HepG2 (cell line): ENCODE results near the gene RPTOR. TPM values are rescaled to one million over a fixed set of nuclear protein-coding genes. Genes with fewer than 3 reads are reported as not detected.

Source experiments
- ATAC-seq: fragments of 200-7000 bp; cut with Tn5 transposase; 3 replicates; pipeline ENCODE4 v1.9.1; 2020; ENCODE audit warnings: mild to moderate bottlenecking, moderate library complexity
- BruUV-seq: library from RNA; stranded (reverse); fragments of 400-500 nt; replicated peaks from 2 replicates; lab custom pipeline; 2021; lab: Mats Ljungman, UMichigan
- CTCF ChIA-PET: fragments of 300-600 bp; formaldehyde crosslinking; extraction: SDS; loops from one replicate; lab custom pipeline; 2021; ENCODE audit warnings: low total read pairs, inconsistent platforms, low intra/inter-chr PET ratio; lab: Yijun Ruan, JAX
- POLR2A ChIA-PET: fragments of 350-600 bp; sonication (Branson Sonifier 250); formaldehyde crosslinking; loops from one replicate; lab custom pipeline; 2020; ENCODE audit warnings: antibody characterized with exemption, inconsistent platforms; lab: Yijun Ruan, JAX
- DNase-seq: peaks from one replicate; pipeline ENCODE4 v3.0.0-alpha.2; 2015; ENCODE audit warnings: low spot score
- FAIRE-seq: peaks from 3 replicates; lab custom pipeline; 2011; peaks lifted over from hg19 to GRCh38; lab: Jason Lieb, UNC
- H2AFZ ChIP-seq: one replicate; pipeline ENCODE4 v1.6.1; 2011; ENCODE audit warnings: low read length, inconsistent platforms
- H3K27ac ChIP-seq: fragments of 300-600 bp; 3 replicates; pipeline ENCODE4 v1.8.0; 2011; ENCODE audit warnings: mixed run types, mild to moderate bottlenecking, mixed read lengths, low read length, inconsistent platforms; ENCODE audit not compliant: insufficient read depth; ENCODE audit errors: extremely low read length
- H3K27me3 ChIP-seq, 2 experiments: fragments of 200-600 bp in 1 of 2; 2 replicates in 1 of 2; 3 replicates in 1 of 2; pipeline versions ENCODE4 v1.6.0 to v1.8.0; 2011; ENCODE audit warnings: low read length in 2 of 2, mild to moderate bottlenecking in 2 of 2, moderate library complexity in 2 of 2, inconsistent platforms in 1 of 2; ENCODE audit not compliant: insufficient read depth in 2 of 2, control insufficient read depth in 1 of 2
- H3K36me3 ChIP-seq, 2 experiments: fragments of 200-600 bp in 1 of 2; replicated peaks in 1 of 2; 2 replicates in 1 of 2; 3 replicates in 1 of 2; pipeline versions ENCODE4 v1.5.1 to v1.8.0; 2011; ENCODE audit warnings: low read length in 2 of 2, inconsistent platforms in 1 of 2; ENCODE audit not compliant: insufficient read depth in 2 of 2, control insufficient read depth in 1 of 2
- H3K4me1 ChIP-seq: 2 replicates; pipeline ENCODE4 v1.5.1; 2012; ENCODE audit warnings: low read length, inconsistent platforms; ENCODE audit not compliant: insufficient read depth
- H3K4me2 ChIP-seq: 2 replicates; pipeline ENCODE4 v1.6.0; 2011; ENCODE audit warnings: low read depth, low read length, inconsistent platforms
- H3K4me3 ChIP-seq, 3 experiments: fragments of 200-600 bp in 1 of 3; sonication (generic), shearing (Covaris generic) in 1 of 3; replicated peaks in 1 of 3; 2 replicates each; pipeline ENCODE4 v1.5.1; 2011 to 2016; ENCODE audit warnings: low read length in 3 of 3, inconsistent platforms in 2 of 3, low read depth in 2 of 3, mild to moderate bottlenecking in 2 of 3, control low read depth in 1 of 3, mixed read lengths in 1 of 3; ENCODE audit not compliant: insufficient read depth in 1 of 3
- H3K79me2 ChIP-seq: one replicate; pipeline ENCODE4 v1.6.1; 2011; ENCODE audit warnings: low read length, inconsistent platforms; ENCODE audit not compliant: insufficient read depth
- H3K9ac ChIP-seq: 2 replicates; pipeline ENCODE4 v1.6.0; 2011; ENCODE audit warnings: mild to moderate bottlenecking, low read depth, low read length, inconsistent platforms; ENCODE audit not compliant: insufficient read depth
- H3K9me3 ChIP-seq: 2 replicates; pipeline ENCODE4 v1.5.1; 2012; ENCODE audit warnings: mild to moderate bottlenecking, low read length
- H4K20me1 ChIP-seq: 2 replicates; pipeline ENCODE4 v1.6.0; 2011; ENCODE audit warnings: inconsistent platforms, mild to moderate bottlenecking, low read length, moderate library complexity; ENCODE audit not compliant: insufficient read depth
- PTBP1 ChIP-seq: fragments of 200-400 bp; formaldehyde crosslinking; IDR thresholded peaks from 2 replicates; pipeline ENCODE4 v1.6.1; 2018; ENCODE audit warnings: low read length, low read depth; ENCODE audit not compliant: poor library complexity, severe bottlenecking
- WGBS: methylation state at CpG from one replicate; pipeline ENCODE4 v1.1.6; 2017; ENCODE audit warnings: low lambda C conversion rate; 5-methylcytosine and 5-hydroxymethylcytosine counted together
- in situ Hi-C: cut with HindIII; loops from 2 replicates; pipeline ENCODE4 v1.10.0; 2017; ENCODE audit warnings: low pct_unique_long_range_greater_than_20kb; ENCODE audit not compliant: extremely low pct_ligation_motif_present
- intact Hi-C: fragments of 100-400 bp; cut with micrococcal nuclease; formaldehyde crosslinking; loops from one replicate; pipeline ENCODE4 v1.10.0; 2022; ENCODE audit not compliant: unreplicated experiment
- polyA plus RNA-seq, 8 experiments: library from polyadenylated mRNA; depleted of rRNA in 3 of 8; stranded (reverse) in 7 of 8; unstranded in 1 of 8; fragments of >200 nt; fragmentation: Illumina TruSeq in 4 of 8; extraction: Trizol in 4 of 8; gene quantifications; 2 replicates each; pipeline versions ENCODE4 v1.2.1 to v1.2.3, GENCODE V29; 2011 to 2016; ENCODE audit warnings: low read depth in 4 of 8, missing spikeins in 1 of 8, mixed read lengths in 1 of 8; ENCODE audit not compliant: insufficient read depth in 1 of 8
- total RNA-seq, 5 experiments: library from RNA; depleted of rRNA; stranded (reverse); fragments of >200 nt; fragmentation: Illumina TruSeq; extraction: Trizol; gene quantifications; 2 replicates each; pipeline ENCODE4 v1.2.3, GENCODE V29; 2016; ENCODE audit warnings: low read depth in 1 of 5
- TF ChIP-seq, protein P1 (sequence below): sonication (generic); formaldehyde crosslinking; IDR thresholded peaks from 2 replicates; pipeline ENCODE4 v1.4.0; 2020; ENCODE audit warnings: mild to moderate bottlenecking, missing genetic modification reagents
- TF ChIP-seq, protein P2 (sequence below): fragments of 450-650 bp; IDR thresholded peaks from 2 replicates; pipeline ENCODE4 v1.6.1; 2016
- TF ChIP-seq, protein P3 (sequence below): sonication (generic); formaldehyde crosslinking; IDR thresholded peaks from 2 replicates; pipeline ENCODE4 v1.5.0; 2020; ENCODE audit warnings: missing genetic modification reagents, mild to moderate bottlenecking, borderline replicate concordance

Gene RPTOR
- total and polyA plus RNA-seq, 2 of the 13 experiments (the other 11 are each of a cell fraction or from before 2014, with no cell fraction given), result 6.6 to 25.3 TPM

DNA sequence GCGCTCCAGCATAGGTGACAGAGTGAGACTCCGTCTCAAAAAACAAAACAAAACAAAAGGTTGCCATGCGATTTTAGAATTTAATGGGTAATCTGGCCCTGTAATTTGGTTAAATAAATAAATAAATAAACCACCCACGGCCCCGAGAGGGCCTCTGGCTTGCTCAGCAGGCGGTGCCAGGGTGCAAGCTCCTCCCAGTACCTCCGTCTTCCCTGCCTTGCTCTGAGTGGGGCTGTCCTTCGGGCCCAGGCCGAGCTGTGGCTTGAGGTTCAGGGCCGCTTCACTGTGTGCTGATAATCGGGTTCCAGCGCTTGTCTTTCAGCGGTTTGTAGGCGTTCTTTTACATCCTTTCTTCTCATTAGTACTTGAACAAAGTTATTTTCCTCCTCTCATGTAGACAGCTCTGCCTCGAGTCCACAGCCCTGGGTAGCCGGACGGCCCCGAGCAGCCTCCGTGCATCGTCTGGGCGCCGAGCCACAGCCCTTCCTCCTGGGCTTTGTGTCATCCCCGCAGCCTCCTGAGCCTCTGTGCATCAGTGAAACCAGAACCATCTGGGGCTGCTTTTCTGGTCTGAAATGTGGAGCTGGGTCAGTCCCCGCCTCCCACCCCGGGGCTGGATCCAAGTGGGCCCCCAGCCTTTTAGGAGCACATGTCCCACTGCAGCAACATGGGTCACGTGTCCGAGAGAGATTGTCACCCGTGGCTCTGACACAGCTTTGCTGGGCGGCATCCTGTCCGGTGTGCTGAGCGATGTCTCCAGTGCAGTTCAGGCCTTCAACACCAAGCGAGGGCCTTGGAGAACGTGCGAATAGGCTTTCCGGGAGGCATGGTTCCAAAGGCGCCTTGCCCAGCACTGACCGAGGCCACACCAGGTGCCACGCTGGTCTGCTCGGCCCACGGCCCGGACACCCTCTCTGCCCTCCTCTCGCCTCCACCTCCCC lies 289.6 kb downstream of the RPTOR start:
- BruUV-seq, result no TSS peak
- no peak overlapping the region for H3K4me2 ChIP-seq
- intact Hi-C loops (no loop called here), in situ Hi-C loops (no loop called here)
- TF ChIP-seq, protein P1, sequence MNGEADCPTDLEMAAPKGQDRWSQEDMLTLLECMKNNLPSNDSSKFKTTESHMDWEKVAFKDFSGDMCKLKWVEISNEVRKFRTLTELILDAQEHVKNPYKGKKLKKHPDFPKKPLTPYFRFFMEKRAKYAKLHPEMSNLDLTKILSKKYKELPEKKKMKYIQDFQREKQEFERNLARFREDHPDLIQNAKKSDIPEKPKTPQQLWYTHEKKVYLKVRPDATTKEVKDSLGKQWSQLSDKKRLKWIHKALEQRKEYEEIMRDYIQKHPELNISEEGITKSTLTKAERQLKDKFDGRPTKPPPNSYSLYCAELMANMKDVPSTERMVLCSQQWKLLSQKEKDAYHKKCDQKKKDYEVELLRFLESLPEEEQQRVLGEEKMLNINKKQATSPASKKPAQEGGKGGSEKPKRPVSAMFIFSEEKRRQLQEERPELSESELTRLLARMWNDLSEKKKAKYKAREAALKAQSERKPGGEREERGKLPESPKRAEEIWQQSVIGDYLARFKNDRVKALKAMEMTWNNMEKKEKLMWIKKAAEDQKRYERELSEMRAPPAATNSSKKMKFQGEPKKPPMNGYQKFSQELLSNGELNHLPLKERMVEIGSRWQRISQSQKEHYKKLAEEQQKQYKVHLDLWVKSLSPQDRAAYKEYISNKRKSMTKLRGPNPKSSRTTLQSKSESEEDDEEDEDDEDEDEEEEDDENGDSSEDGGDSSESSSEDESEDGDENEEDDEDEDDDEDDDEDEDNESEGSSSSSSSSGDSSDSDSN (CRISPR knock-in tag), result no peak
- TF ChIP-seq, protein P2, sequence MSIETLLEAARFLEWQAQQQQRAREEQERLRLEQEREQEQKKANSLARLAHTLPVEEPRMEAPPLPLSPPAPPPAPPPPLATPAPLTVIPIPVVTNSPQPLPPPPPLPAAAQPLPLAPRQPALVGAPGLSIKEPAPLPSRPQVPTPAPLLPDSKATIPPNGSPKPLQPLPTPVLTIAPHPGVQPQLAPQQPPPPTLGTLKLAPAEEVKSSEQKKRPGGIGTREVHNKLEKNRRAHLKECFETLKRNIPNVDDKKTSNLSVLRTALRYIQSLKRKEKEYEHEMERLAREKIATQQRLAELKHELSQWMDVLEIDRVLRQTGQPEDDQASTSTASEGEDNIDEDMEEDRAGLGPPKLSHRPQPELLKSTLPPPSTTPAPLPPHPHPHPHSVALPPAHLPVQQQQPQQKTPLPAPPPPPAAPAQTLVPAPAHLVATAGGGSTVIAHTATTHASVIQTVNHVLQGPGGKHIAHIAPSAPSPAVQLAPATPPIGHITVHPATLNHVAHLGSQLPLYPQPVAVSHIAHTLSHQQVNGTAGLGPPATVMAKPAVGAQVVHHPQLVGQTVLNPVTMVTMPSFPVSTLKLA, result peak; percentile 17; the same call in 1 of the 2 replicates
- TF ChIP-seq, protein P3, sequence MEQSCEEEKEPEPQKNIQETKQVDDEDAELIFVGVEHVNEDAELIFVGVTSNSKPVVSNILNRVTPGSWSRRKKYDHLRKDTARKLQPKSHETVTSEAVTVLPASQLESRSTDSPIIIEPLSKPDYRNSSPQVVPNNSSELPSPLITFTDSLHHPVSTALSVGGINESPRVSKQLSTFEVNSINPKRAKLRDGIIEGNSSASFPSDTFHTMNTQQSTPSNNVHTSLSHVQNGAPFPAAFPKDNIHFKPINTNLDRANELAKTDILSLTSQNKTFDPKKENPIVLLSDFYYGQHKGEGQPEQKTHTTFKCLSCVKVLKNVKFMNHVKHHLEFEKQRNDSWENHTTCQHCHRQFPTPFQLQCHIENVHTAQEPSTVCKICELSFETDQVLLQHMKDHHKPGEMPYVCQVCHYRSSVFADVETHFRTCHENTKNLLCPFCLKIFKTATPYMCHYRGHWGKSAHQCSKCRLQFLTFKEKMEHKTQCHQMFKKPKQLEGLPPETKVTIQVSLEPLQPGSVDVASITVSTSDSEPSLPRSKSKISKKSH (CRISPR knock-in tag), result no peak
- peak; percentile 36 for TF ChIP-seq PTBP1
- H3K36me3 ChIP-seq, result peaks cover 3 to 15% of the 10 kb centered on the region in 2 experiments; a peak in 4 of 5 replicates
- no peak overlapping the region for H3K4me3 ChIP-seq
- H3K27me3 ChIP-seq, result no peaks in the 10 kb centered on the region
- no peak for FAIRE-seq
- no peaks in the 10 kb centered on the region for H3K9me3 ChIP-seq
- H3K4me1 ChIP-seq, result peaks cover 15% of the 10 kb centered on the region
- CTCF ChIA-PET, result no interaction called here
- no peaks in the 10 kb centered on the region for H4K20me1 ChIP-seq
- 95% methylated on average over 41 of the region's 42 CpGs for WGBS
- no peak for DNase-seq
- H3K79me2 ChIP-seq, result no peaks in the 10 kb centered on the region
- no peak overlapping the region for H3K27ac ChIP-seq
- ATAC-seq, result no peak
- H3K9ac ChIP-seq, result no peak overlapping the region
- POLR2A ChIA-PET, result no interaction called here
- H2AFZ ChIP-seq, result no peak overlapping the region
